K562 (cell line): ENCODE results near the gene M6PR. TPM values are rescaled to one million over a fixed set of nuclear protein-coding genes. Genes with fewer than 3 reads are reported as not detected.

Experiments used
- ATAC-seq: fragments of 200-7000 bp; cut with Tn5 transposase; 3 replicates; pipeline ENCODE4 v1.9.1; 2020; ENCODE audit warnings: moderate library complexity
- BruUV-seq: library from RNA; stranded (reverse); fragments of 400-500 nt; replicated peaks from 2 replicates; lab custom pipeline; 2021; lab: Mats Ljungman, UMichigan
- CTCF ChIA-PET: fragments of 300-600 bp; formaldehyde crosslinking; extraction: SDS; loops from one replicate; lab custom pipeline; 2021; ENCODE audit warnings: low intra/inter-chr PET ratio; lab: Yijun Ruan, JAX
- POLR2A ChIA-PET: fragments of 300-600, 350-650 bp; sonication (Branson Sonifier 250); formaldehyde crosslinking; extraction: SDS; loops from one replicate; lab custom pipeline; 2021; ENCODE audit warnings: antibody characterized with exemption, inconsistent platforms; lab: Yijun Ruan, JAX
- DNase-seq, 4 experiments: peaks; one replicate each; pipeline versions ENCODE4 v3.0.0 to v3.0.0-alpha.2; 2011 to 2018; ENCODE audit warnings: low spot score in 3 of 4, mixed read lengths in 3 of 4; ENCODE audit errors: extremely low read depth in 1 of 4
- FAIRE-seq: peaks from 2 replicates; lab custom pipeline; 2011; peaks lifted over from hg19 to GRCh38; lab: Jason Lieb, UNC
- H2AFZ ChIP-seq: 2 replicates; pipeline ENCODE4 v1.6.0; 2011; ENCODE audit warnings: low read depth, low read length, control low read depth, inconsistent platforms
- H3K27ac ChIP-seq: fragments of 200-600 bp; 3 replicates; pipeline ENCODE4 v1.8.0; 2011; ENCODE audit warnings: low read depth, mild to moderate bottlenecking, control low read depth, inconsistent platforms, low read length, moderate library complexity, mixed read lengths; ENCODE audit errors: extremely low read depth
- H3K27me3 ChIP-seq, 2 experiments: fragments of 300-600 bp in 1 of 2; 2 replicates in 1 of 2; 3 replicates in 1 of 2; pipeline versions ENCODE4 v1.6.0 to v1.8.0; 2011; ENCODE audit warnings: inconsistent platforms in 2 of 2, low read length in 2 of 2, mild to moderate bottlenecking in 1 of 2, mixed read lengths in 1 of 2, moderate library complexity in 1 of 2; ENCODE audit not compliant: control insufficient read depth in 2 of 2, insufficient read depth in 2 of 2
- H3K36me3 ChIP-seq: fragments of 300-600 bp; 3 replicates; pipeline ENCODE4 v1.8.0; 2011; ENCODE audit warnings: mild to moderate bottlenecking, low read length, inconsistent platforms; ENCODE audit not compliant: control insufficient read depth, insufficient read depth
- H3K4me1 ChIP-seq, 2 experiments: fragments of 200-600 bp in 1 of 2; replicated peaks in 1 of 2; 2 replicates in 1 of 2; 3 replicates in 1 of 2; pipeline versions ENCODE4 v1.5.1 to v1.8.0; 2011; ENCODE audit warnings: inconsistent platforms in 2 of 2, low read length in 2 of 2, mild to moderate bottlenecking in 1 of 2, mixed read lengths in 1 of 2, moderate library complexity in 1 of 2; ENCODE audit not compliant: control insufficient read depth in 2 of 2, insufficient read depth in 2 of 2
- H3K4me2 ChIP-seq: 2 replicates; pipeline ENCODE4 v1.6.1; 2011; ENCODE audit warnings: low read length, control low read depth, inconsistent platforms, mixed read lengths; ENCODE audit not compliant: insufficient read depth
- H3K4me3 ChIP-seq: fragments of 200-600 bp; sonication (generic), shearing (Covaris generic); 2 replicates; pipeline ENCODE4 v1.5.1; 2016; ENCODE audit warnings: control low read depth, inconsistent platforms
- H3K79me2 ChIP-seq: fragments of 200-600 bp; 3 replicates; pipeline ENCODE4 v1.8.0; 2011; ENCODE audit warnings: low read length, inconsistent platforms; ENCODE audit not compliant: control insufficient read depth, insufficient read depth
- H3K9ac ChIP-seq, 2 experiments: 2 replicates each; pipeline versions ENCODE4 v1.6.0 to v1.6.1; 2011; ENCODE audit warnings: low read depth in 2 of 2, low read length in 2 of 2, control low read depth in 1 of 2, inconsistent platforms in 1 of 2, mild to moderate bottlenecking in 1 of 2, mixed read lengths in 1 of 2; ENCODE audit not compliant: insufficient read depth in 1 of 2
- H3K9me1 ChIP-seq: one replicate; pipeline ENCODE4 v1.6.0; 2011; ENCODE audit warnings: inconsistent platforms, mild to moderate bottlenecking, low read length, moderate library complexity; ENCODE audit not compliant: control insufficient read depth, insufficient read depth
- H3K9me3 ChIP-seq: replicated peaks from 2 replicates; pipeline ENCODE4 v1.5.1; 2011; ENCODE audit warnings: low read depth, low read length, inconsistent platforms; ENCODE audit not compliant: control insufficient read depth, insufficient read depth
- H4K20me1 ChIP-seq: replicated peaks from 2 replicates; pipeline ENCODE4 v1.6.1; 2011; ENCODE audit warnings: low read length, inconsistent platforms, mixed read lengths; ENCODE audit not compliant: control insufficient read depth, insufficient read depth
- ATF1 ChIP-seq, 2 experiments: fragments of 450-650 bp in 1 of 2; IDR thresholded peaks; 2 replicates each; pipeline ENCODE4 v1.6.1; 2016; ENCODE audit warnings: missing compliant biosample characterization in 1 of 2, missing genetic modification characterization in 1 of 2
- JUND ChIP-seq, 2 experiments: IDR thresholded peaks; 2 replicates in 1 of 2; 3 replicates in 1 of 2; pipeline ENCODE4 v1.6.1; 2011; ENCODE audit warnings: borderline replicate concordance in 2 of 2, low read depth in 2 of 2, low read length in 2 of 2, improper control_type of control experiment in 1 of 2, missing biosample characterization in 1 of 2, missing genetic modification characterization in 1 of 2, missing genetic modification reagents in 1 of 2
- POLR2AphosphoS2 ChIP-seq: IDR thresholded peaks from 2 replicates; pipeline ENCODE4 v1.6.1; 2012; ENCODE audit warnings: low read length, improper control_type of control experiment
- SMARCE1 ChIP-seq: fragments of 450-650 bp; IDR thresholded peaks from 2 replicates; pipeline ENCODE4 v1.7.1; 2016; ENCODE audit warnings: mild to moderate bottlenecking
- SOX6 ChIP-seq: fragments of 450-650 bp; IDR thresholded peaks from 2 replicates; pipeline ENCODE4 v1.6.1; 2014; ENCODE audit warnings: mild to moderate bottlenecking
- SP1 ChIP-seq: sonication (generic); formaldehyde crosslinking; IDR thresholded peaks from 2 replicates; pipeline ENCODE4 v1.8.1; 2022; ENCODE audit warnings: mild to moderate bottlenecking, missing genetic modification reagents
- SREBF1 ChIP-seq: fragments of 150-350 bp; IDR thresholded peaks from 2 replicates; pipeline ENCODE4 v1.6.1; 2014; ENCODE audit warnings: antibody characterized with exemption, low read depth, low read length, borderline replicate concordance
- TBP ChIP-seq: optimal IDR thresholded peaks from 2 replicates; pipeline ENCODE3; 2011; ENCODE audit warnings: low read depth, low read length, improper control_type of control experiment
- ZC3H4 ChIP-seq: sonication (generic); formaldehyde crosslinking; IDR thresholded peaks from 2 replicates; pipeline ENCODE4 v1.9.0; 2021; ENCODE audit warnings: missing genetic modification reagents, borderline replicate concordance
- WGBS: fragments of 100-300 bp; shearing (Covaris generic); methylation state at CpG from one replicate; pipeline ENCODE4 v1.1.6; 2016; ENCODE audit warnings: low coverage, mixed read lengths; ENCODE audit not compliant: insufficient coverage; ENCODE audit errors: missing lambda C conversion rate; 5-methylcytosine and 5-hydroxymethylcytosine counted together
- in situ Hi-C: fragments of 300-500 bp; cut with MboI; formaldehyde crosslinking; loops from 4 replicates; pipeline ENCODE4 v1.15.0; 2018; ENCODE audit warnings: inconsistent platforms, mixed read lengths
- intact Hi-C: fragments of 100-400 bp; cut with micrococcal nuclease; formaldehyde crosslinking; loops from 2 replicates; pipeline ENCODE4 v1.14.2; 2022
- polyA plus RNA-seq, 8 experiments: library from polyadenylated mRNA; depleted of rRNA in 4 of 8; stranded (reverse) in 5 of 8; unstranded in 3 of 8; fragments of >200 nt; fragmentation: Nextera tagmentation in 2 of 8; fragmentation: Illumina TruSeq in 1 of 8; extraction: Ambion mirVana in 2 of 8; extraction: Trizol in 1 of 8; gene quantifications; 2 replicates each; pipeline versions ENCODE4 v1.2.1 to v1.2.3, GENCODE V29; 2011 to 2014; ENCODE audit warnings: inconsistent platforms in 1 of 8, missing spikeins in 1 of 8
- total RNA-seq, 7 experiments: library from RNA; depleted of rRNA in 6 of 7; stranded (reverse); fragments of >200 nt in 6 of 7; fragmentation: Illumina TruSeq in 2 of 7; extraction: Trizol in 2 of 7; gene quantifications; 2 replicates each; pipeline versions ENCODE4 v1.2.1 to v1.2.3, GENCODE V29; 2011 to 2021; ENCODE audit warnings: low replicate concordance in 1 of 7
- TF ChIP-seq, protein P1 (sequence below): IDR thresholded peaks from 2 replicates; pipeline ENCODE4 v1.6.1; 2014; ENCODE audit warnings: antibody characterized with exemption
- TF ChIP-seq, protein P2 (sequence below), 2 experiments: IDR thresholded peaks; 2 replicates each; pipeline ENCODE4 v1.6.1; 2012; ENCODE audit warnings: improper control_type of control experiment in 2 of 2, low read depth in 2 of 2, low read length in 2 of 2, borderline replicate concordance in 1 of 2
- TF ChIP-seq, protein P3 (sequence below): fragments of 450-650 bp; formaldehyde crosslinking; conservative IDR thresholded peaks from 2 replicates; pipeline ENCODE4 v1.4.0; 2022; ENCODE audit warnings: mild to moderate bottlenecking, missing genetic modification characterization
- TF ChIP-seq, protein P4 (sequence below): fragments of 450-650 bp; formaldehyde crosslinking; IDR thresholded peaks from 2 replicates; pipeline ENCODE4 v1.4.0; 2020; ENCODE audit warnings: mild to moderate bottlenecking, moderate library complexity

M6PR gene
- total and polyA plus RNA-seq, 9 of the 15 experiments (the other 6 are each of a cell fraction or from before 2014, with no cell fraction given), result 78.6 to 159 (median 112) TPM

DNA sequence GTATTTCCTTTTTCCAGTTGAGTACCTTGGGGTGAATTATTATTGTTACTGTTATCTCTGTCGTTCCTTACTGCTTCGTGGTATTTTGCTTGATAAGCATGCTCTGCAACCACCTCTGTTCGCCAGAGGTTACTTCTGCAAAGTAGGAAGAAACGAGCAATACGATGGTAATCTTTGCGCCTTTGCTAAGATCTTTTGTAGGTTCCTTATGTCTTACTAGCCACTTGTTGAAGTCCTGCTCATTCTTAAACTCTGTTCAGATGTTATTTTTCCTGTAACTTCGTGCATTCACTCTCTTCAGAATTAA lies 729 bp upstream of the M6PR start (continued):
- TF ChIP-seq ATF1 (CRISPR knock-in tag; IDR thresholded peaks at IDR 0.05) (no peak), ATF1 (tag; IDR thresholded peaks at IDR 0.05) (peak; percentile 63), SREBF1 (no peak), POLR2AphosphoS2 (no peak), SMARCE1 (peak; percentile 55), SOX6 (0 out of 2 replicates have a peak, but pooled peaks have one; percentile 44), SP1 (peak; percentile 48; the same call in 1 of the 2 replicates)
- TF ChIP-seq, protein P1, sequence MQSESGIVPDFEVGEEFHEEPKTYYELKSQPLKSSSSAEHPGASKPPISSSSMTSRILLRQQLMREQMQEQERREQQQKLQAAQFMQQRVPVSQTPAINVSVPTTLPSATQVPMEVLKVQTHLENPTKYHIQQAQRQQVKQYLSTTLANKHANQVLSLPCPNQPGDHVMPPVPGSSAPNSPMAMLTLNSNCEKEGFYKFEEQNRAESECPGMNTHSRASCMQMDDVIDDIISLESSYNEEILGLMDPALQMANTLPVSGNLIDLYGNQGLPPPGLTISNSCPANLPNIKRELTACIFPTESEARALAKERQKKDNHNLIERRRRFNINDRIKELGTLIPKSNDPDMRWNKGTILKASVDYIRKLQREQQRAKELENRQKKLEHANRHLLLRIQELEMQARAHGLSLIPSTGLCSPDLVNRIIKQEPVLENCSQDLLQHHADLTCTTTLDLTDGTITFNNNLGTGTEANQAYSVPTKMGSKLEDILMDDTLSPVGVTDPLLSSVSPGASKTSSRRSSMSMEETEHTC, result no peak

DNA sequence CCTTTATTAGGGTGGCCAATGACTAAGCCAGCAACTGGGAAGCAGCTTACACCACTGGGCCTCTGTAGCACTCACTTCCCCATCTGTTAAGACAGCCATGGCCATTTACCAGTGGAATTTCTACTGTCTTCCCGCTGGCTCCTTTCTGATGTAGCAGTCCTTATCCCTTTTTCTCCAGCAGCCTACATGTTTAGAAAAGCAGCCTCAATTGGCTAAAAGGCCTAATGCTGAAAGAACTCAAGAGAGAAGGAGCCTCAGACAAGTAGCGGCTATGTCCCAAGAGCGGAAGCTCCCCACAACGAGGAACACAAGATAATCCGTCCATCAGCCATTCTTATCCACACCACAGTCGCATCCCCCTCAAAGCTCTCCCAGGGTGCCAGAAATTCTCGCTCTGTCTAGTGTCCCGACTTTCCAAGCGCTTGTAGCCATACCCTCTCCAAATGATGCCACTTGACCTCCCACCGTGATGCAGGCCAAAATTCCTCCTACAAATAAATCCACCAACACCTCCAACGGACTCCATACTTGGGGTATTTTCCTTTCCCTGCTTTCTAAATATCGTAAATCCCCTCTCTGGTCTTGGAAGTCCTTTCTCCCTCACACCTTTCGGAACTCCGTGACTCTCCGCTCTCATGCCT lies 624 bp downstream of the M6PR start:
- peaks cover 64% of the 10 kb centered on the region for H3K79me2 ChIP-seq
- H3K36me3 ChIP-seq, result peaks cover 31% of the 10 kb centered on the region
- no peaks in the 10 kb centered on the region for H3K27me3 ChIP-seq
- H3K4me3 ChIP-seq, result peak overlapping the region; percentile 96
- CTCF ChIA-PET, result interaction anchor here (2.1 kb wide), 1 partner anchor 101 kb away, joined by 14 read pairs; no protein-coding TSS in a partner anchor
- DNase-seq, result peak in 3 of 4 experiments; percentile 13 to 50 (median 31)
- no peaks in the 10 kb centered on the region for H3K9me3 ChIP-seq
- H3K4me2 ChIP-seq, result peak overlapping the region; percentile 98
- intact Hi-C loops, result no loop called here
- H3K9ac ChIP-seq, result peak overlapping the region; percentile 95 to 96
- FAIRE-seq, result peak; percentile 76
- 3% methylated on average over 10 of the region's 15 CpGs for WGBS
- in situ Hi-C loops, result no loop called here
- peaks cover 0 to 8% of the 10 kb centered on the region in 2 experiments; a peak in 2 of 5 replicates for H3K4me1 ChIP-seq
- TSS peak; percentile 50 for BruUV-seq
- peak overlapping the region; percentile 96 for H3K27ac ChIP-seq
- H3K9me1 ChIP-seq, result no peaks in the 10 kb centered on the region
- peak overlapping the region; percentile 97 for H2AFZ ChIP-seq
- peak; percentile 32 for ATAC-seq
- POLR2A ChIA-PET, result interaction anchor here (0.7 to 2.6 kb wide), 9 partner anchors 10 to 264 kb away, joined by 3 to 10 read pairs (median 4); no protein-coding TSS in a partner anchor
- H4K20me1 ChIP-seq, result peaks cover 8% of the 10 kb centered on the region; the same call in 1 of the 2 replicates
- no peak for TF ChIP-seq ZC3H4
- no peak for TF ChIP-seq TBP
- TF ChIP-seq, protein P2, sequence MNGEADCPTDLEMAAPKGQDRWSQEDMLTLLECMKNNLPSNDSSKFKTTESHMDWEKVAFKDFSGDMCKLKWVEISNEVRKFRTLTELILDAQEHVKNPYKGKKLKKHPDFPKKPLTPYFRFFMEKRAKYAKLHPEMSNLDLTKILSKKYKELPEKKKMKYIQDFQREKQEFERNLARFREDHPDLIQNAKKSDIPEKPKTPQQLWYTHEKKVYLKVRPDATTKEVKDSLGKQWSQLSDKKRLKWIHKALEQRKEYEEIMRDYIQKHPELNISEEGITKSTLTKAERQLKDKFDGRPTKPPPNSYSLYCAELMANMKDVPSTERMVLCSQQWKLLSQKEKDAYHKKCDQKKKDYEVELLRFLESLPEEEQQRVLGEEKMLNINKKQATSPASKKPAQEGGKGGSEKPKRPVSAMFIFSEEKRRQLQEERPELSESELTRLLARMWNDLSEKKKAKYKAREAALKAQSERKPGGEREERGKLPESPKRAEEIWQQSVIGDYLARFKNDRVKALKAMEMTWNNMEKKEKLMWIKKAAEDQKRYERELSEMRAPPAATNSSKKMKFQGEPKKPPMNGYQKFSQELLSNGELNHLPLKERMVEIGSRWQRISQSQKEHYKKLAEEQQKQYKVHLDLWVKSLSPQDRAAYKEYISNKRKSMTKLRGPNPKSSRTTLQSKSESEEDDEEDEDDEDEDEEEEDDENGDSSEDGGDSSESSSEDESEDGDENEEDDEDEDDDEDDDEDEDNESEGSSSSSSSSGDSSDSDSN (IDR thresholded peaks at IDR 0.05; ENCODE audit: borderline replicate concordance in 1 of 2, low read depth in 2 of 2, low read length in 2 of 2), result no peak
- TF ChIP-seq, protein P3, sequence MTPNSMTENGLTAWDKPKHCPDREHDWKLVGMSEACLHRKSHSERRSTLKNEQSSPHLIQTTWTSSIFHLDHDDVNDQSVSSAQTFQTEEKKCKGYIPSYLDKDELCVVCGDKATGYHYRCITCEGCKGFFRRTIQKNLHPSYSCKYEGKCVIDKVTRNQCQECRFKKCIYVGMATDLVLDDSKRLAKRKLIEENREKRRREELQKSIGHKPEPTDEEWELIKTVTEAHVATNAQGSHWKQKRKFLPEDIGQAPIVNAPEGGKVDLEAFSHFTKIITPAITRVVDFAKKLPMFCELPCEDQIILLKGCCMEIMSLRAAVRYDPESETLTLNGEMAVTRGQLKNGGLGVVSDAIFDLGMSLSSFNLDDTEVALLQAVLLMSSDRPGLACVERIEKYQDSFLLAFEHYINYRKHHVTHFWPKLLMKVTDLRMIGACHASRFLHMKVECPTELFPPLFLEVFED (CRISPR knock-in tag), result 0 out of 2 replicates have a peak, but pooled peaks have one; percentile 1
- TF ChIP-seq JUND (IDR thresholded peaks at IDR 0.05; ENCODE audit: borderline replicate concordance, low read depth, low read length), result no peak
- TF ChIP-seq JUND (tag; IDR thresholded peaks at IDR 0.05; ENCODE audit: borderline replicate concordance, low read depth, low read length), result no peak
- TF ChIP-seq, protein P4, sequence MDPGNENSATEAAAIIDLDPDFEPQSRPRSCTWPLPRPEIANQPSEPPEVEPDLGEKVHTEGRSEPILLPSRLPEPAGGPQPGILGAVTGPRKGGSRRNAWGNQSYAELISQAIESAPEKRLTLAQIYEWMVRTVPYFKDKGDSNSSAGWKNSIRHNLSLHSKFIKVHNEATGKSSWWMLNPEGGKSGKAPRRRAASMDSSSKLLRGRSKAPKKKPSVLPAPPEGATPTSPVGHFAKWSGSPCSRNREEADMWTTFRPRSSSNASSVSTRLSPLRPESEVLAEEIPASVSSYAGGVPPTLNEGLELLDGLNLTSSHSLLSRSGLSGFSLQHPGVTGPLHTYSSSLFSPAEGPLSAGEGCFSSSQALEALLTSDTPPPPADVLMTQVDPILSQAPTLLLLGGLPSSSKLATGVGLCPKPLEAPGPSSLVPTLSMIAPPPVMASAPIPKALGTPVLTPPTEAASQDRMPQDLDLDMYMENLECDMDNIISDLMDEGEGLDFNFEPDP, result no peak
